ENCODE data around the gene NPBWR2. TPM values are rescaled to one million over a fixed set of nuclear protein-coding genes. Genes with fewer than 3 reads are reported as not detected.

The NPBWR2 gene
- total RNA-seq, 3 donors from 2014 or later (not counting 1 experiment from before 2014, with no cell fraction given) = not detected

- H3K9me3 ChIP-seq (ENCODE audit: control insufficient read depth, insufficient read depth, low read length) = no peaks in the 10 kb centered on the region
- Mint-ChIP-seq H3K27me3 (ENCODE audit: low read depth in 2 of 2) (peaks cover 0 to 16% of the 10 kb centered on the region in 2 donors), H3K27ac (no peak overlapping the region), H3K4me1 (peaks cover 9 to 22% of the 10 kb centered on the region in 2 donors), H3K4me3 (no peak overlapping the region), H3K9me3 (no peaks in the 10 kb centered on the region), H3K36me3 (no peaks in the 10 kb centered on the region)
- H3K27me3 ChIP-seq (ENCODE audit: control insufficient read depth, insufficient read depth, low read length) = peaks cover 12% of the 10 kb centered on the region
- intact Hi-C loops (cut with micrococcal nuclease) = no loop called here
- WGBS (ENCODE audit: insufficient coverage) = 54% methylated on average over 7 of the region's 7 CpGs
- no peak for TF ChIP-seq CTCF (IDR thresholded peaks at IDR 0.05)
- DNase-seq (no peak), ATAC-seq (no peak)
- peaks cover 17% of the 10 kb centered on the region for H3K4me1 ChIP-seq (ENCODE audit: control insufficient read depth, insufficient read depth, low read length)
- no peak overlapping the region for H3K4me3 ChIP-seq (ENCODE audit: low read length)
- no peaks in the 10 kb centered on the region for H3K36me3 ChIP-seq (ENCODE audit: control insufficient read depth, insufficient read depth, low read length)
- H3K27ac ChIP-seq (ENCODE audit: low read length) = no peak overlapping the region
Measured at GRCh38 chr20:64056639-64056888, 50.8 kb downstream of the NPBWR2 start.

- no peak for TF ChIP-seq CTCF (IDR thresholded peaks at IDR 0.05)
- Histone ChIP-seq H3K4me3 (ENCODE audit: low read length) (no peak overlapping the region), H3K27me3 (ENCODE audit: control insufficient read depth, insufficient read depth, low read length) (peaks cover 12% of the 10 kb centered on the region), H3K9me3 (ENCODE audit: control insufficient read depth, insufficient read depth, low read length) (no peaks in the 10 kb centered on the region), H3K36me3 (ENCODE audit: control insufficient read depth, insufficient read depth, low read length) (no peaks in the 10 kb centered on the region), H3K27ac (ENCODE audit: low read length) (no peak overlapping the region), H3K4me1 (ENCODE audit: control insufficient read depth, insufficient read depth, low read length) (peaks cover 17% of the 10 kb centered on the region)
- no peaks in the 10 kb centered on the region for H3K9me3 Mint-ChIP-seq
- H3K27me3 Mint-ChIP-seq (ENCODE audit: low read depth in 2 of 2) = peaks cover 0 to 16% of the 10 kb centered on the region in 2 donors
- peaks cover 9 to 22% of the 10 kb centered on the region in 2 donors for H3K4me1 Mint-ChIP-seq
- ATAC-seq = no peak
- H3K4me3 Mint-ChIP-seq = no peak overlapping the region
- WGBS (ENCODE audit: insufficient coverage) = 63% methylated on average over 22 of the region's 22 CpGs
- intact Hi-C loops (cut with micrococcal nuclease) = no loop called here
- H3K27ac Mint-ChIP-seq = no peak overlapping the region
- no peak for DNase-seq
- no peaks in the 10 kb centered on the region for H3K36me3 Mint-ChIP-seq
Measured at GRCh38 chr20:64055893-64056638, 51.3 kb downstream of the NPBWR2 start.

GRCh38 chr20:64055396-64055892 is 51.9 kb downstream of the NPBWR2 start:
- ATAC-seq (no peak), DNase-seq (no peak)
- Histone ChIP-seq H3K36me3 (ENCODE audit: control insufficient read depth, insufficient read depth, low read length) (no peaks in the 10 kb centered on the region), H3K4me3 (ENCODE audit: low read length) (no peak overlapping the region), H3K27ac (ENCODE audit: low read length) (no peak overlapping the region), H3K9me3 (ENCODE audit: control insufficient read depth, insufficient read depth, low read length) (no peaks in the 10 kb centered on the region), H3K4me1 (ENCODE audit: control insufficient read depth, insufficient read depth, low read length) (peaks cover 17% of the 10 kb centered on the region), H3K27me3 (ENCODE audit: control insufficient read depth, insufficient read depth, low read length) (peaks cover 18% of the 10 kb centered on the region)
- WGBS (ENCODE audit: insufficient coverage) = 87% methylated on average over 9 of the region's 9 CpGs
- Mint-ChIP-seq H3K9me3 (no peaks in the 10 kb centered on the region), H3K36me3 (no peaks in the 10 kb centered on the region), H3K4me1 (peaks cover 9 to 22% of the 10 kb centered on the region in 2 donors), H3K27me3 (ENCODE audit: low read depth in 2 of 2) (peaks cover 0 to 18% of the 10 kb centered on the region in 2 donors), H3K27ac (no peak overlapping the region), H3K4me3 (no peak overlapping the region)
- TF ChIP-seq CTCF (IDR thresholded peaks at IDR 0.05) = no peak
- intact Hi-C loops (cut with micrococcal nuclease) = no loop called here

Data from natural killer cell (primary cell).